Measurements from ENCODE around the gene RHOD.

RHOD gene

GRCh38 chr11:67016550-67016949 is 40.1 kb upstream of the RHOD start:
- no peak overlapping the region for H3K4me3 ChIP-seq (ENCODE audit: insufficient read depth, low read length, poor library complexity, severe bottlenecking)
- H3K36me3 ChIP-seq (ENCODE audit: low read length): no peaks in the 10 kb centered on the region
- no peaks in the 10 kb centered on the region for H3F3A ChIP-seq (ENCODE audit: insufficient read depth)
- H3K9ac ChIP-seq (ENCODE audit: low read length): no peak overlapping the region
- H3K4me2 ChIP-seq (ENCODE audit: low read depth, low read length, poor library complexity, severe bottlenecking): no peak overlapping the region
- TF ChIP-seq EZH2phosphoT487 (conservative IDR thresholded peaks at IDR 0.05; ENCODE audit: low read length) (no peak), CTCF (IDR thresholded peaks at IDR 0.05; ENCODE audit: insufficient read depth, low read length, poor library complexity, severe bottlenecking) (no peak)
- H3K9me2 ChIP-seq (replicated peaks; ENCODE audit: insufficient read depth, low read length): no peaks in the 10 kb centered on the region
- H3K9me3 ChIP-seq (ENCODE audit: insufficient read depth, low read length): no peaks in the 10 kb centered on the region
- H3K79me2 ChIP-seq (ENCODE audit: insufficient read depth, low read length): no peaks in the 10 kb centered on the region
- no peak overlapping the region for H3K27ac ChIP-seq (ENCODE audit: low read depth, low read length)
- no peaks in the 10 kb centered on the region for H3K27me3 ChIP-seq (ENCODE audit: low read length)
- no peak overlapping the region for H2AFZ ChIP-seq (ENCODE audit: low read depth, low read length, severe bottlenecking)
- H4K20me1 ChIP-seq (ENCODE audit: low read depth, low read length): no peaks in the 10 kb centered on the region

- H3K27ac ChIP-seq (ENCODE audit: low read depth, low read length): no peak overlapping the region
- no peak overlapping the region for H2AFZ ChIP-seq (ENCODE audit: low read depth, low read length, severe bottlenecking)
- no peaks in the 10 kb centered on the region for H3F3A ChIP-seq (ENCODE audit: insufficient read depth)
- H3K9me2 ChIP-seq (replicated peaks; ENCODE audit: insufficient read depth, low read length): no peaks in the 10 kb centered on the region
- H4K20me1 ChIP-seq (ENCODE audit: low read depth, low read length): no peaks in the 10 kb centered on the region
- no peaks in the 10 kb centered on the region for H3K36me3 ChIP-seq (ENCODE audit: low read length)
- H3K79me2 ChIP-seq (ENCODE audit: insufficient read depth, low read length): no peaks in the 10 kb centered on the region
- TF ChIP-seq EZH2phosphoT487 (conservative IDR thresholded peaks at IDR 0.05; ENCODE audit: low read length) (no peak), CTCF (IDR thresholded peaks at IDR 0.05; ENCODE audit: insufficient read depth, low read length, poor library complexity, severe bottlenecking) (no peak)
- no peak overlapping the region for H3K4me3 ChIP-seq (ENCODE audit: insufficient read depth, low read length, poor library complexity, severe bottlenecking)
- H3K27me3 ChIP-seq (ENCODE audit: low read length): no peaks in the 10 kb centered on the region
- H3K9ac ChIP-seq (ENCODE audit: low read length): no peak overlapping the region
- no peak overlapping the region for H3K4me2 ChIP-seq (ENCODE audit: low read depth, low read length, poor library complexity, severe bottlenecking)
- H3K9me3 ChIP-seq (ENCODE audit: insufficient read depth, low read length): no peaks in the 10 kb centered on the region
Observed at GRCh38 chr11:67020949-67021348, 35.7 kb upstream of the RHOD start.

GRCh38 chr11:67022341-67022933 is 34.2 kb upstream of the RHOD start:
- no peak overlapping the region for H3K4me2 ChIP-seq (ENCODE audit: low read depth, low read length, poor library complexity, severe bottlenecking)
- H3K4me3 ChIP-seq (ENCODE audit: insufficient read depth, low read length, poor library complexity, severe bottlenecking): no peak overlapping the region
- H3K79me2 ChIP-seq (ENCODE audit: insufficient read depth, low read length): no peaks in the 10 kb centered on the region
- no peaks in the 10 kb centered on the region for H3K36me3 ChIP-seq (ENCODE audit: low read length)
- TF ChIP-seq EZH2phosphoT487 (conservative IDR thresholded peaks at IDR 0.05; ENCODE audit: low read length) (no peak), CTCF (IDR thresholded peaks at IDR 0.05; ENCODE audit: insufficient read depth, low read length, poor library complexity, severe bottlenecking) (no peak)
- H3K9me2 ChIP-seq (replicated peaks; ENCODE audit: insufficient read depth, low read length): no peaks in the 10 kb centered on the region
- no peak overlapping the region for H2AFZ ChIP-seq (ENCODE audit: low read depth, low read length, severe bottlenecking)
- H3K9me3 ChIP-seq (ENCODE audit: insufficient read depth, low read length): no peaks in the 10 kb centered on the region
- H3K27me3 ChIP-seq (ENCODE audit: low read length): no peaks in the 10 kb centered on the region
- no peak overlapping the region for H3K9ac ChIP-seq (ENCODE audit: low read length)
- no peaks in the 10 kb centered on the region for H4K20me1 ChIP-seq (ENCODE audit: low read depth, low read length)
- H3F3A ChIP-seq (ENCODE audit: insufficient read depth): no peaks in the 10 kb centered on the region
- H3K27ac ChIP-seq (ENCODE audit: low read depth, low read length): no peak overlapping the region

Measured in SU-DHL-6 (cell line).